ENCODE results near the gene CCNI2. TPM values are rescaled to one million over a fixed set of nuclear protein-coding genes. Genes with fewer than 3 reads are reported as not detected.

CCNI2 gene
- total and polyA plus RNA-seq, 5 donors from 2014 or later = 2.1 to 9.2 (median 2.8) TPM

- Mint-ChIP-seq H3K27me3 (peaks cover 29% of the 10 kb centered on the region), H3K4me1 (peaks cover 7 to 21% (median 14%) of the 10 kb centered on the region in 4 donors), H3K4me3 (peak overlapping the region; percentile 74 to 83 (median 81)), H3K36me3 (no peaks in the 10 kb centered on the region), H3K9me3 (peaks cover 0 to 4% (median 0%) of the 10 kb centered on the region in 7 donors), H3K27ac (no peak overlapping the region)
- DNase-seq = no peak
- Histone ChIP-seq H3K4me1 (ENCODE audit: control insufficient read depth, insufficient read depth, low read length, poor library complexity, severe bottlenecking) (peaks cover 18% of the 10 kb centered on the region), H3K36me3 (ENCODE audit: control insufficient read depth, insufficient read depth, low read length) (no peaks in the 10 kb centered on the region), H3K9me3 (ENCODE audit: control insufficient read depth in 2 of 2, low read length in 2 of 2) (no peaks in the 10 kb centered on the region), H3K27ac (ENCODE audit: insufficient read depth, low read length, poor library complexity, severe bottlenecking) (no peak overlapping the region), H3K27me3 (ENCODE audit: control insufficient read depth, insufficient read depth, low read length) (peaks cover 17% of the 10 kb centered on the region), H3K4me3 (ENCODE audit: low read depth, low read length) (no peak overlapping the region)
- ATAC-seq (ENCODE audit: low read depth in 2 of 2) = no peak
These were observed 28.3 kb downstream of the CCNI2 start for GRCh38 chr5:132775476-132775961.

- peaks cover 18% of the 10 kb centered on the region for H3K4me1 ChIP-seq (ENCODE audit: control insufficient read depth, insufficient read depth, low read length, poor library complexity, severe bottlenecking)
- ATAC-seq (ENCODE audit: low read depth in 2 of 2) = no peak
- no peaks in the 10 kb centered on the region for H3K36me3 ChIP-seq (ENCODE audit: control insufficient read depth, insufficient read depth, low read length)
- H3K4me3 Mint-ChIP-seq = peak overlapping the region; percentile 74 to 83 (median 81)
- H3K36me3 Mint-ChIP-seq = no peaks in the 10 kb centered on the region
- H3K9me3 ChIP-seq (ENCODE audit: control insufficient read depth in 2 of 2, low read length in 2 of 2) = no peaks in the 10 kb centered on the region
- H3K27me3 ChIP-seq (ENCODE audit: control insufficient read depth, insufficient read depth, low read length) = peaks cover 20% of the 10 kb centered on the region
- no peak for DNase-seq
- H3K27ac ChIP-seq (ENCODE audit: insufficient read depth, low read length, poor library complexity, severe bottlenecking) = no peak overlapping the region
- H3K4me3 ChIP-seq (ENCODE audit: low read depth, low read length) = no peak overlapping the region
- peaks cover 38% of the 10 kb centered on the region for H3K27me3 Mint-ChIP-seq
- no peak overlapping the region for H3K27ac Mint-ChIP-seq
- peaks cover 0 to 5% (median 0%) of the 10 kb centered on the region in 7 donors for H3K9me3 Mint-ChIP-seq
- H3K4me1 Mint-ChIP-seq = peaks cover 12 to 24% (median 18%) of the 10 kb centered on the region in 4 donors
These were observed 29.1 kb downstream of the CCNI2 start for GRCh38 chr5:132776131-132776937.

- Histone ChIP-seq H3K36me3 (ENCODE audit: control insufficient read depth, insufficient read depth, low read length) (no peaks in the 10 kb centered on the region), H3K4me3 (ENCODE audit: low read depth, low read length) (no peak overlapping the region), H3K9me3 (ENCODE audit: control insufficient read depth in 2 of 2, low read length in 2 of 2) (no peaks in the 10 kb centered on the region), H3K27ac (ENCODE audit: insufficient read depth, low read length, poor library complexity, severe bottlenecking) (no peak overlapping the region), H3K4me1 (ENCODE audit: control insufficient read depth, insufficient read depth, low read length, poor library complexity, severe bottlenecking) (peaks cover 18% of the 10 kb centered on the region), H3K27me3 (ENCODE audit: control insufficient read depth, insufficient read depth, low read length) (peaks cover 21% of the 10 kb centered on the region)
- DNase-seq (no peak), ATAC-seq (ENCODE audit: low read depth in 2 of 2) (peak in 1 of 2 donors; percentile 28)
- Mint-ChIP-seq H3K9me3 (peaks cover 0 to 5% (median 0%) of the 10 kb centered on the region in 7 donors), H3K4me1 (peaks cover 12 to 29% (median 19%) of the 10 kb centered on the region in 4 donors), H3K27me3 (peaks cover 43% of the 10 kb centered on the region), H3K27ac (no peak overlapping the region), H3K36me3 (no peaks in the 10 kb centered on the region), H3K4me3 (no peak overlapping the region)
These were observed 29.6 kb downstream of the CCNI2 start for GRCh38 chr5:132776938-132777208.

- ATAC-seq (ENCODE audit: low read depth in 2 of 2) (peak; percentile 9 to 53), DNase-seq (peak; percentile 16 to 28 (median 24))
- Histone ChIP-seq H3K4me1 (ENCODE audit: control insufficient read depth, insufficient read depth, low read length, poor library complexity, severe bottlenecking) (peaks cover 18% of the 10 kb centered on the region), H3K9me3 (ENCODE audit: control insufficient read depth in 2 of 2, low read length in 2 of 2) (no peaks in the 10 kb centered on the region), H3K4me3 (ENCODE audit: low read depth, low read length) (peak within 1 kb of the TSS; percentile 56), H3K27me3 (ENCODE audit: control insufficient read depth, insufficient read depth, low read length) (peaks cover 24% of the 10 kb centered on the region), H3K27ac (ENCODE audit: insufficient read depth, low read length, poor library complexity, severe bottlenecking) (no peak within 1 kb of the TSS), H3K36me3 (ENCODE audit: control insufficient read depth, insufficient read depth, low read length) (no peaks in the 10 kb centered on the region)
- H3K4me1 Mint-ChIP-seq = peaks cover 12 to 29% (median 19%) of the 10 kb centered on the region in 4 donors
- H3K4me3 Mint-ChIP-seq = peak within 1 kb of the TSS; percentile 81 to 97 (median 82)
- H3K27ac Mint-ChIP-seq = peak within 1 kb of the TSS in 2 of 3 donors; percentile 5 to 42
- H3K36me3 Mint-ChIP-seq = no peaks in the 10 kb centered on the region
- peaks cover 49% of the 10 kb centered on the region for H3K27me3 Mint-ChIP-seq
- H3K9me3 Mint-ChIP-seq = peaks cover 0 to 5% (median 0%) of the 10 kb centered on the region in 7 donors
These were observed 30.2 kb downstream of the CCNI2 start, which contains the start of gene SEPTIN8 for GRCh38 chr5:132777209-132778069. Gene SEPTIN8 (minus strand): TSS chr5:132777239. CDS start chr5:132777137, 102 bp downstream.

- Mint-ChIP-seq H3K4me3 (peak overlapping the region; percentile 35 to 97 (median 78)), H3K27me3 (peaks cover 55% of the 10 kb centered on the region), H3K36me3 (no peaks in the 10 kb centered on the region), H3K4me1 (peaks cover 12 to 29% (median 18%) of the 10 kb centered on the region in 4 donors), H3K9me3 (peaks cover 0 to 5% (median 0%) of the 10 kb centered on the region in 7 donors), H3K27ac (peak overlapping the region in 2 of 3 donors; percentile 5 to 42)
- DNase-seq (no peak), ATAC-seq (ENCODE audit: low read depth in 2 of 2) (no peak)
- H3K36me3 ChIP-seq (ENCODE audit: control insufficient read depth, insufficient read depth, low read length) = no peaks in the 10 kb centered on the region
- H3K4me1 ChIP-seq (ENCODE audit: control insufficient read depth, insufficient read depth, low read length, poor library complexity, severe bottlenecking) = peaks cover 18% of the 10 kb centered on the region
- no peaks in the 10 kb centered on the region for H3K9me3 ChIP-seq (ENCODE audit: control insufficient read depth in 2 of 2, low read length in 2 of 2)
- peak overlapping the region; percentile 56 for H3K4me3 ChIP-seq (ENCODE audit: low read depth, low read length)
- H3K27me3 ChIP-seq (ENCODE audit: control insufficient read depth, insufficient read depth, low read length) = peaks cover 25% of the 10 kb centered on the region
- no peak overlapping the region for H3K27ac ChIP-seq (ENCODE audit: insufficient read depth, low read length, poor library complexity, severe bottlenecking)
These were observed 30.9 kb downstream of the CCNI2 start for GRCh38 chr5:132778129-132778528.

GRCh38 chr5:132778856-132779255, 31.6 kb downstream of the CCNI2 start:
- Histone ChIP-seq H3K4me1 (ENCODE audit: control insufficient read depth, insufficient read depth, low read length, poor library complexity, severe bottlenecking) (peaks cover 18% of the 10 kb centered on the region), H3K27ac (ENCODE audit: insufficient read depth, low read length, poor library complexity, severe bottlenecking) (no peak overlapping the region), H3K9me3 (ENCODE audit: control insufficient read depth in 2 of 2, low read length in 2 of 2) (no peaks in the 10 kb centered on the region), H3K4me3 (ENCODE audit: low read depth, low read length) (no peak overlapping the region), H3K36me3 (ENCODE audit: control insufficient read depth, insufficient read depth, low read length) (no peaks in the 10 kb centered on the region), H3K27me3 (ENCODE audit: control insufficient read depth, insufficient read depth, low read length) (peaks cover 28% of the 10 kb centered on the region)
- Mint-ChIP-seq H3K4me1 (peaks cover 12 to 29% (median 18%) of the 10 kb centered on the region in 4 donors), H3K27ac (peak overlapping the region in 1 of 3 donors; percentile 23), H3K4me3 (peak overlapping the region in 2 of 4 donors; percentile 35 to 97), H3K9me3 (peaks cover 0 to 5% (median 0%) of the 10 kb centered on the region in 7 donors), H3K27me3 (peaks cover 55% of the 10 kb centered on the region), H3K36me3 (no peaks in the 10 kb centered on the region)
- no peak for ATAC-seq (ENCODE audit: low read depth in 2 of 2)
- DNase-seq = no peak

GRCh38 chr5:132779961-132780360, 32.7 kb downstream of the CCNI2 start:
- Histone ChIP-seq H3K27me3 (ENCODE audit: control insufficient read depth, insufficient read depth, low read length) (peaks cover 31% of the 10 kb centered on the region), H3K4me3 (ENCODE audit: low read depth, low read length) (no peak overlapping the region), H3K9me3 (ENCODE audit: control insufficient read depth in 2 of 2, low read length in 2 of 2) (no peaks in the 10 kb centered on the region), H3K27ac (ENCODE audit: insufficient read depth, low read length, poor library complexity, severe bottlenecking) (no peak overlapping the region), H3K4me1 (ENCODE audit: control insufficient read depth, insufficient read depth, low read length, poor library complexity, severe bottlenecking) (peaks cover 18% of the 10 kb centered on the region), H3K36me3 (ENCODE audit: control insufficient read depth, insufficient read depth, low read length) (no peaks in the 10 kb centered on the region)
- Mint-ChIP-seq H3K27me3 (peaks cover 61% of the 10 kb centered on the region), H3K4me3 (peak overlapping the region in 1 of 4 donors; percentile 35), H3K4me1 (peaks cover 12 to 29% (median 17%) of the 10 kb centered on the region in 4 donors), H3K9me3 (peaks cover 0 to 5% (median 0%) of the 10 kb centered on the region in 7 donors), H3K27ac (no peak overlapping the region), H3K36me3 (no peaks in the 10 kb centered on the region)
- ATAC-seq (ENCODE audit: low read depth in 2 of 2) (no peak), DNase-seq (no peak)
